ENCODE data around the gene NEK6. TPM values are rescaled to one million over a fixed set of nuclear protein-coding genes. Genes with fewer than 3 reads are reported as not detected.

NEK6 gene
- total and polyA plus RNA-seq, 2 experiments from 2014 or later: 33.5 to 44.7 TPM

DNA sequence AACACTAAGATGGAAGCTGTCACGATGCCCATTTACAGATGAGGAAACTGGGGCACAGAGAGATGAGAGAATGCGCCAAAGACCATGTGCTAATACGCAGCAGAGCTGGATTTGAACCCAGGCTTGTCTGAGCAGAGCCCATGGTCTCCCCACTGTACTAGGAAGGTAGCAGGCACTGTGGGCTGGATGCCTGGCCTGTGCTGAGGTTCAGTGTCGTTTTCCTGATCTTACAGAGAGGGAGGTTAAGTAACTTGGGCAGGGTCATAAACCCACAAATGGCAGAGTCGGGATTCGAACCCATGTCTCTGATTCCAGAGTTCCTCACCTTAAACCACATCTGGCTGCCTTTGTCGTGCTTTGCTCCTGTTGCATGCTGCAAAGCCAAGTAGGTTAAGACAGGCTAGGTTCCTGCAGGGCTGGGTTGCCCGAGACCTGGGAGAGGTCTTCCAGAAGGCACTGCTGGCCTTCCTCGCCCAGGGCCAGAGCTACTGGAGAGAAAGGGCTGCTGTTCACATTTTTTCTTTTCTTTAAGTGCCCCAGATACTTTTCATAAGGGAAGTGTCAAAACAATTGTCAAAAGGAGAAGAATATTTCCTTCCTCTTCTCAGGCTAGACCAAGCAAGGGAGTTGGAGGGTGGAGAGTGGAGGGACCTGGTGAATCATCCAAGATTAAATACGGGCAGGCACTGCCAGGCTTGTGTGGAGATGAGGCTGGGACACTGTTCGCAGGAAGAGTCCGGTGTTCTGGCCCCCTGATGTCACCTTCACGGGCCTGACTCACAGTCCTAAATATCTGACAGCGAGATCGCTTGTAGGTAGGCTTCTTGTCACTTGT lies 3.2 kb downstream of the NEK6 start:
- H3K4me1 ChIP-seq (ENCODE audit: insufficient read depth): peaks cover 52% of the 10 kb centered on the region
- 67% methylated on average over 15 of the region's 15 CpGs for WGBS (ENCODE audit: low lambda C conversion rate, missing lambda C conversion rate)
- peaks cover 61% of the 10 kb centered on the region for H3K79me2 ChIP-seq
- TF ChIP-seq, protein P1, sequence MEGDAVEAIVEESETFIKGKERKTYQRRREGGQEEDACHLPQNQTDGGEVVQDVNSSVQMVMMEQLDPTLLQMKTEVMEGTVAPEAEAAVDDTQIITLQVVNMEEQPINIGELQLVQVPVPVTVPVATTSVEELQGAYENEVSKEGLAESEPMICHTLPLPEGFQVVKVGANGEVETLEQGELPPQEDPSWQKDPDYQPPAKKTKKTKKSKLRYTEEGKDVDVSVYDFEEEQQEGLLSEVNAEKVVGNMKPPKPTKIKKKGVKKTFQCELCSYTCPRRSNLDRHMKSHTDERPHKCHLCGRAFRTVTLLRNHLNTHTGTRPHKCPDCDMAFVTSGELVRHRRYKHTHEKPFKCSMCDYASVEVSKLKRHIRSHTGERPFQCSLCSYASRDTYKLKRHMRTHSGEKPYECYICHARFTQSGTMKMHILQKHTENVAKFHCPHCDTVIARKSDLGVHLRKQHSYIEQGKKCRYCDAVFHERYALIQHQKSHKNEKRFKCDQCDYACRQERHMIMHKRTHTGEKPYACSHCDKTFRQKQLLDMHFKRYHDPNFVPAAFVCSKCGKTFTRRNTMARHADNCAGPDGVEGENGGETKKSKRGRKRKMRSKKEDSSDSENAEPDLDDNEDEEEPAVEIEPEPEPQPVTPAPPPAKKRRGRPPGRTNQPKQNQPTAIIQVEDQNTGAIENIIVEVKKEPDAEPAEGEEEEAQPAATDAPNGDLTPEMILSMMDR (IDR thresholded peaks at IDR 0.05; ENCODE audit: poor library complexity): no peak
- TF ChIP-seq EZH2 (IDR thresholded peaks at IDR 0.05; ENCODE audit: borderline replicate concordance) (no peak), EZH2phosphoT487 (IDR thresholded peaks at IDR 0.05; ENCODE audit: low read depth, severe bottlenecking, unreplicated experiment) (no peak)
- H3K4me2 ChIP-seq: peak overlapping the region; percentile 96
- H3K9me3 ChIP-seq (ENCODE audit: low read depth): no peaks in the 10 kb centered on the region
- no peak overlapping the region for H2AFZ ChIP-seq
- H3K36me3 ChIP-seq (replicated peaks; ENCODE audit: insufficient read depth, low read depth): no peaks in the 10 kb centered on the region
- H3K27me3 ChIP-seq: no peaks in the 10 kb centered on the region
- DNase-seq (ENCODE audit: low spot score): peak; percentile 73
- H3K4me3 ChIP-seq: no peak overlapping the region
- no peaks in the 10 kb centered on the region for H3K9me2 ChIP-seq (replicated peaks; ENCODE audit: insufficient read depth)
- peaks cover 26% of the 10 kb centered on the region for H4K20me1 ChIP-seq (ENCODE audit: insufficient read depth, poor library complexity, severe bottlenecking)
- H3K27ac ChIP-seq: peak overlapping the region; percentile 95

DNA sequence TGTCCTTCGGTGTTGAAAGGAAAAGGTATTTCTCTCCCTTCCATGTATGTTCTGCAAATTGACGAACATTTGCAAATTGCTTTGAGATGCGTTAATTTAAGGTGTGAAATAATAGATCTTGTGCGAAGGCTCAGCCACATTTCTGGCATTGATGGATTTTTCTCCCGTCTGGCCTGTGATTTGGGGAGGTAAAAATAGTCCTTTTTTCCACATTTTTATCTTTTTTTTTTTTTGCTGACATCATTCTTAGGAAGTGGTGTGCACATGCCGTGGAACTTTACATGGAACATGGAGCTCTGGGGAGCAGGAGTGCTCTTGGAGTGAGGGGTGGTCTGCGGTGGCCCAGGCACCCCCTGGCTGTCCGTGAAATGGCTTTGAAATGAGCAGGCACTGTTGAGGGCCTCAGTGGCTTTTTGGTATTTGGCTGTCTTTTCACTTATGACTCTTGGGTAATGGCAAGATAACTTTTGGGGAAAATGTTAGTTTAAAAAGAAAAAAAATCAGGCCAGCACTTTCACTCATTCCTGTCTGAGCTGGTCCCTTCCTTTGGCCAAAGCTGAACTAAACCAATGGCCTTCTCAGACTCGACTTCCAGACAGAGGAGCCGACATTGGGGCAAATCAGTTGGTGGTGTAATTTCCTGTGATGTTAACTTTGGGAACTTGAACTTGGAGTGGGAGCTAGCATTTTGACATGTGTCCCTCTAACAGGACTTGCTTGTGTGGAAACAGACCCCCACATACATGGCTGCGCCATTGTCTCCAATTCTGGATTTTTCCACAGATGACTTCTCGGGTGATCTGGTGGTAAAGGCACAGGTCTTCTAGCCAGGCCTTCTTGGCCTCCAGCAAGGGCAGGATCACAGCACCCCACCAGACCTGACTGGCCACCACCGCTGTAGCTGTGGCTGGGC lies 4.2 kb downstream of the NEK6 start:
- Histone ChIP-seq H4K20me1 (ENCODE audit: insufficient read depth, poor library complexity, severe bottlenecking) (peaks cover 35% of the 10 kb centered on the region), H3K9me3 (ENCODE audit: low read depth) (no peaks in the 10 kb centered on the region), H3K36me3 (replicated peaks; ENCODE audit: insufficient read depth, low read depth) (no peaks in the 10 kb centered on the region), H3K4me1 (ENCODE audit: insufficient read depth) (peaks cover 52% of the 10 kb centered on the region), H3K4me3 (no peak overlapping the region), H3K27ac (peak overlapping the region; percentile 58), H3K27me3 (no peaks in the 10 kb centered on the region), H3K4me2 (peak overlapping the region; percentile 60), H2AFZ (no peak overlapping the region), H3K9me2 (replicated peaks; ENCODE audit: insufficient read depth) (no peaks in the 10 kb centered on the region), H3K79me2 (peaks cover 71% of the 10 kb centered on the region)
- no peak for DNase-seq (ENCODE audit: low spot score)
- WGBS (ENCODE audit: low lambda C conversion rate, missing lambda C conversion rate): 85% methylated on average over 13 of the region's 13 CpGs
- no peak for TF ChIP-seq EZH2 (IDR thresholded peaks at IDR 0.05; ENCODE audit: borderline replicate concordance)

DNA sequence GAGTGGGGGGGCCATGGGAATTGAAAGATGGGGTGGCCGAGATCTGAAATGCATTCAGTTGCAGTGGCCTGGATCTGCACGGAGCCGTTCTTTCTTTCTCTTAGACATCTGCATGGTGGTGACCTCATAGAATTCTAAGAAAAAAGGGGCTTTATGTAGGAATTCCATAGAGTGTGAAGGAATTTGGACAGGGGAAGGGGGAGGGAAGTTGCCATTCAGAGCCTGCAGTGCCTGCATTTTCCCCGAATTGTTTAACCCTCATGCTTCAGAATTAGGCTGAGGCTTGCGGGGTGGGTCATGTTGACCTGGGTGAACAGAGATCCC lies 4.9 kb downstream of the NEK6 start:
- Histone ChIP-seq H3K4me3 (no peak overlapping the region), H3K36me3 (replicated peaks; ENCODE audit: insufficient read depth, low read depth) (no peaks in the 10 kb centered on the region), H3K9me3 (ENCODE audit: low read depth) (no peaks in the 10 kb centered on the region), H3K4me2 (no peak overlapping the region), H3K4me1 (ENCODE audit: insufficient read depth) (peaks cover 52% of the 10 kb centered on the region), H3K27me3 (no peaks in the 10 kb centered on the region), H3K79me2 (peaks cover 75% of the 10 kb centered on the region), H4K20me1 (ENCODE audit: insufficient read depth, poor library complexity, severe bottlenecking) (peaks cover 39% of the 10 kb centered on the region), H3K27ac (peak overlapping the region; percentile 58), H3K9me2 (replicated peaks; ENCODE audit: insufficient read depth) (no peaks in the 10 kb centered on the region), H2AFZ (no peak overlapping the region)
- TF ChIP-seq EZH2phosphoT487 (IDR thresholded peaks at IDR 0.05; ENCODE audit: low read depth, severe bottlenecking, unreplicated experiment): no peak
- WGBS (ENCODE audit: low lambda C conversion rate, missing lambda C conversion rate): 65% methylated on average over 5 of the region's 5 CpGs
- no peak for DNase-seq (ENCODE audit: low spot score)

DNA sequence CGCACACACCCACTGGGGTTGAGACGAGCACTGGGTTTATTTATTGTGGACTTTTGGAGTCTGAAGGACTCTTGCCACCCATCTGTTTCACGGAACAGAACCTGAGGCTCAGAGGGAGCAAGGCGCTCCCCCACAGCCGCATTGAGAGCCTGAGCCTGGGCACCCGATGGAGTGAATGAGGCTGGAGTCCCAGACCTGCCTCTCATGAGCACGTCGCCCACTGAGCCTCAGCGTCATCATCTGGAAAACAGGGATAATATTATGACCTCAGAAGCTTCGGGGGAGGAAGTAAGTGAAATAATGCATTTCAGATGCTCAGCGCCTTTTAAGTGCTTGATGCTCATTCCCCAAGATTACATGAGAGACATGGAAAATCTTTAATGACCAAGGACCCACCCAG lies 5.5 kb downstream of the NEK6 start:
- Histone ChIP-seq H3K27me3 (no peaks in the 10 kb centered on the region), H4K20me1 (ENCODE audit: insufficient read depth, poor library complexity, severe bottlenecking) (peaks cover 39% of the 10 kb centered on the region), H3K4me2 (peak overlapping the region; percentile 46), H3K4me1 (ENCODE audit: insufficient read depth) (peaks cover 52% of the 10 kb centered on the region), H3K9me2 (replicated peaks; ENCODE audit: insufficient read depth) (no peaks in the 10 kb centered on the region), H3K4me3 (no peak overlapping the region), H3K27ac (no peak overlapping the region), H3K9me3 (ENCODE audit: low read depth) (no peaks in the 10 kb centered on the region), H3K36me3 (replicated peaks; ENCODE audit: insufficient read depth, low read depth) (no peaks in the 10 kb centered on the region), H2AFZ (no peak overlapping the region), H3K79me2 (peaks cover 80% of the 10 kb centered on the region)
- WGBS (ENCODE audit: low lambda C conversion rate, missing lambda C conversion rate): 88% methylated on average over 11 of the region's 11 CpGs
- no peak for DNase-seq (ENCODE audit: low spot score)
- TF ChIP-seq EZH2phosphoT487 (IDR thresholded peaks at IDR 0.05; ENCODE audit: low read depth, severe bottlenecking, unreplicated experiment) (no peak), EZH2 (IDR thresholded peaks at IDR 0.05; ENCODE audit: borderline replicate concordance) (no peak)
- TF ChIP-seq, protein P1 (IDR thresholded peaks at IDR 0.05; ENCODE audit: poor library complexity): no peak

Data from hepatocyte (in vitro differentiated cells).